LNCaP clone FGC (cell line): Measurements from ENCODE around the gene GPC6.

Source experiments
- DNase-seq: peaks from one replicate; pipeline ENCODE4 v3.0.0-alpha.2; 2011; ENCODE audit warnings: low read depth
- H3K4me3 ChIP-seq: 2 replicates; pipeline ENCODE4 v1.5.1; 2011; ENCODE audit warnings: mild to moderate bottlenecking, low read depth, low read length, control low read depth
- TF ChIP-seq, protein P1 (sequence below): IDR thresholded peaks from 2 replicates; pipeline ENCODE4 v1.5.1; 2012; ENCODE audit warnings: mild to moderate bottlenecking; ENCODE audit not compliant: control insufficient read depth, insufficient read depth; ENCODE audit errors: extremely low read depth

Gene GPC6

DNA sequence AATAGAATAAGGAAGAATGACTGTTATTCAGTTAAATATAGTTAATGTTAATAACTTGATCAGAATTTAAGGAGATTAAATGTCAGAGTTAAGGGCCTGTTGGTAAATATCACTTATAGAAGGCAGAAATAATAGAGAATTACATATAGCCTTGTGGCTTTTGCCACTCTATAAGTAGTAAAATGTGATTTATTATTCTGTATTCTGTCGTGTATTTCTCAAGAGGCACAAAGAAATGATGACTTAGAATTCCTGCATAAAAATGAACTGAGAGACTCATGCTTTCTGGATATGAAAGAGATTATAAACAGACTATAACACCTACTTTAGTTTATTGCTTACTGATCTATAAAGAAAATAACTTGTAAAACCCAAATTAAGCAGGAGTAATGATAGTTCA is 40.1 kb downstream of the GPC6 start:
- TF ChIP-seq, protein P1, sequence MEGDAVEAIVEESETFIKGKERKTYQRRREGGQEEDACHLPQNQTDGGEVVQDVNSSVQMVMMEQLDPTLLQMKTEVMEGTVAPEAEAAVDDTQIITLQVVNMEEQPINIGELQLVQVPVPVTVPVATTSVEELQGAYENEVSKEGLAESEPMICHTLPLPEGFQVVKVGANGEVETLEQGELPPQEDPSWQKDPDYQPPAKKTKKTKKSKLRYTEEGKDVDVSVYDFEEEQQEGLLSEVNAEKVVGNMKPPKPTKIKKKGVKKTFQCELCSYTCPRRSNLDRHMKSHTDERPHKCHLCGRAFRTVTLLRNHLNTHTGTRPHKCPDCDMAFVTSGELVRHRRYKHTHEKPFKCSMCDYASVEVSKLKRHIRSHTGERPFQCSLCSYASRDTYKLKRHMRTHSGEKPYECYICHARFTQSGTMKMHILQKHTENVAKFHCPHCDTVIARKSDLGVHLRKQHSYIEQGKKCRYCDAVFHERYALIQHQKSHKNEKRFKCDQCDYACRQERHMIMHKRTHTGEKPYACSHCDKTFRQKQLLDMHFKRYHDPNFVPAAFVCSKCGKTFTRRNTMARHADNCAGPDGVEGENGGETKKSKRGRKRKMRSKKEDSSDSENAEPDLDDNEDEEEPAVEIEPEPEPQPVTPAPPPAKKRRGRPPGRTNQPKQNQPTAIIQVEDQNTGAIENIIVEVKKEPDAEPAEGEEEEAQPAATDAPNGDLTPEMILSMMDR: no peak
- no peak overlapping the region for H3K4me3 ChIP-seq
- no peak for DNase-seq

GRCh38 chr13:93268327-93269028 is 41.9 kb downstream of the GPC6 start:
- TF ChIP-seq, protein P1: no peak
- no peak overlapping the region for H3K4me3 ChIP-seq
- DNase-seq: no peak

DNA sequence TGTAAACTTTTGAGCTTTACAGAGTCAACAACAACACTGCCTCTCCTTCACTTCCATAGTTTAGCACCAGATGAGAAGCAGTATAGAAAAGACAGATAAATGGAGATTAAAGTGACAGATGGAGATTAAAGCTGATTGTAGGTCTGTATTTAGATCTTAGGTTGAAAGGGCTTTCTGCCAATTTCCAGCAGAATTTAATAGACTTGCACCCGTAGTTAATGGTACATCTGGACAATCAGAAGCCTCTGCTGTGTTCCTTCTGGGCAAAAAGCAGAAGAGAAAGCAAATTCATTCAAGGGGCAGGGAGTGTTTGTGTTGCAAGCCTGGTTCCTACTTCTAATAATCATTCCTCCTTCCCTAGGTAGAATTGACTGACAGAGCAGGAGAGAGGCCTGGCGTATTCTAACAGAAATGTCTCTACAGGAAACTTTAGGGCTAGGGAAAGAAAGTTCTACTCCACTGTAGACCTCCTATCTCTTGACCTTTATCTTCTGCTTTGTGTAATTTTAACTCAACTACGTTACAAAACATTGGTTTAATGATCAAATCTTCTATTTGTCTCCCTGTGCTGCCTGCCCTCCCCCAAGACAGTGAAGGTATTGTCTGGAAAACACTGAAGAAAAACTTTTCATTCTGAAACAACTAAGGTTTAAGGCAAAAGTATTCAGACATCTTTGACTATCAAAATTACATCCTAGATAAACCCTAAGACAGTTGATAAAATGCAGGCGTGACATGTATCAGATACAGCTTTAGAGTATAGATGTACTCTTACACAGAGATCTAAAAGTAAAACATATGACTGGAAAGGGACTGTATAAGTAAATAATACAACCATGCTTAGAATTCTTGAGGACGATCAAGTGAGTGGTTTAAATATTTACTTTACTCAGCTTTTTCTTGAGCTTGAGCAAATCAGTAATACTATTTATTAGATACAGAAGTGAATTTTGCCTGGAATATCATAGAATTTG is 44.4 kb downstream of the GPC6 start:
- DNase-seq: no peak
- H3K4me3 ChIP-seq: no peak overlapping the region

DNA sequence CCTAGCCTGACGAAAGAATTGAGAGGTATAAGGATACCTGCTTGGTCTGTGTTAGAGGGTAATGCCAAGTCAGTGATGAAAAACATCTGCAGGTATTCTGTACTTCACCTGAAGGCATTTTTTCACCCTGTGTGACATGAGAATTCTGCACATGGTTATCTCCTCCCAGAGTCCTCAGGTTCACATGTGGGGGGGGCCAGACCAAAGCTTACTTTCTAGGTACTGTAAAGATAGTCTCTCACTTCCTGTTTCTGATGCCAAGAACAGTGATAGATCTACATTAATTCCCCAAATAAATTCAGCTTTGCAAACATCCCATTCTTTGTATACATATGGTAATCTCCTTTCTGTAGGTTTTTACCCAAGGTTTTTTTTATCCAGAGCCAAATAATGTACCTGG is 53.4 kb downstream of the GPC6 start:
- no peak overlapping the region for H3K4me3 ChIP-seq
- DNase-seq: peak; percentile 21
- TF ChIP-seq, protein P1: no peak

More for the DNA sequence above, 44.4 kb downstream of the GPC6 start:
- TF ChIP-seq, protein P1: no peak

- no peak overlapping the region for H3K4me3 ChIP-seq
- no peak for DNase-seq
- TF ChIP-seq, protein P1: no peak
Observed at GRCh38 chr13:93280688-93281087, 54.1 kb downstream of the GPC6 start.

GRCh38 chr13:93283255-93283654 is 56.6 kb downstream of the GPC6 start:
- TF ChIP-seq, protein P1: no peak
- DNase-seq: no peak
- no peak overlapping the region for H3K4me3 ChIP-seq
